Sigmoid colon (tissue), 4 donors: Measurements from ENCODE around the gene MEOX2.

Experiments used
- CTCF ChIP-seq, 4 experiments: fragments of 450-650 bp in 3 of 4; fragments of 200-600 bp in 1 of 4; IDR thresholded peaks; one replicate each; pipeline ENCODE4 v1.5.1; 2016 to 2019; ENCODE audit warnings: antibody characterized with exemption in 4 of 4, mild to moderate bottlenecking in 3 of 4, moderate library complexity in 2 of 4
- EP300 ChIP-seq, 4 donors: sonication (generic); formaldehyde crosslinking; IDR thresholded peaks; one replicate each; pipeline ENCODE4 v1.6.1; 2017; ENCODE audit warnings: antibody characterized with exemption in 4 of 4
- POLR2A ChIP-seq, 2 donors: fragments of 450-650 bp; IDR thresholded peaks; one replicate each; pipeline ENCODE4 v1.6.1; 2016; ENCODE audit warnings: antibody characterized with exemption in 2 of 2, mild to moderate bottlenecking in 2 of 2, moderate library complexity in 2 of 2
- POLR2AphosphoS5 ChIP-seq, 4 donors: sonication (generic); formaldehyde crosslinking; IDR thresholded peaks; one replicate each; pipeline ENCODE4 v1.6.1; 2017; ENCODE audit warnings: antibody characterized with exemption in 4 of 4

- TF ChIP-seq CTCF (IDR thresholded peaks at IDR 0.05): no peak
- no peak for TF ChIP-seq POLR2A (IDR thresholded peaks at IDR 0.05)
- TF ChIP-seq POLR2AphosphoS5 (IDR thresholded peaks at IDR 0.05): no peak
- TF ChIP-seq EP300 (IDR thresholded peaks at IDR 0.05): no peak
Measured at GRCh38 chr7:15651693-15652092, 34.8 kb downstream of the MEOX2 start.
